CD4-positive, alpha-beta memory T cell (primary cell): ENCODE results near the gene FAM222B. TPM values are rescaled to one million over a fixed set of nuclear protein-coding genes. Genes with fewer than 3 reads are reported as not detected.

Experiments used
- CTCF ChIA-PET: fragments of 350-600 bp; sonication (Branson Sonifier 250); formaldehyde crosslinking; loops from one replicate; lab custom pipeline; 2021; ENCODE audit warnings: inconsistent platforms; ENCODE audit not compliant: partially characterized antibody; lab: Charles Lee
- POLR2A ChIA-PET: fragments of 350-600 bp; sonication (Branson Sonifier 250); formaldehyde crosslinking; loops from one replicate; lab custom pipeline; 2021; ENCODE audit not compliant: partially characterized antibody; lab: Charles Lee
- DNase-seq, 5 donors: peaks; one replicate each; pipeline versions ENCODE4 v3.0.0 to v3.0.0-alpha.2; 2020 to 2022; ENCODE audit warnings: mixed read lengths in 1 of 5
- H3K27ac ChIP-seq: one replicate; pipeline ENCODE4 v1.7.0; 2013; ENCODE audit warnings: low read depth, low read length
- H3K27me3 ChIP-seq: 2 replicates; pipeline ENCODE4 v1.7.0; 2013; ENCODE audit warnings: mild to moderate bottlenecking, low read length, moderate library complexity; ENCODE audit not compliant: insufficient read depth
- H3K36me3 ChIP-seq: 2 replicates; pipeline ENCODE4 v1.7.0; 2013; ENCODE audit warnings: mild to moderate bottlenecking, low read length, moderate library complexity; ENCODE audit not compliant: insufficient read depth
- H3K4me1 ChIP-seq: 2 replicates; pipeline ENCODE4 v1.7.0; 2013; ENCODE audit warnings: mild to moderate bottlenecking, low read length, moderate library complexity; ENCODE audit not compliant: insufficient read depth
- H3K4me3 ChIP-seq, 2 donors: one replicate each; pipeline ENCODE4 v1.7.0; 2013; ENCODE audit warnings: low read length in 2 of 2, mild to moderate bottlenecking in 1 of 2
- H3K9me3 ChIP-seq, 2 donors: one replicate each; pipeline ENCODE4 v1.7.0; 2013; ENCODE audit warnings: low read length in 2 of 2, control low read depth in 1 of 2; ENCODE audit not compliant: control insufficient read depth in 1 of 2
- H3K27ac Mint-ChIP-seq, 7 donors: one replicate each; pipeline ENCODE4 v1.8.0; 2020 to 2021; ENCODE audit warnings: mixed read lengths in 7 of 7, mild to moderate bottlenecking in 6 of 7, inconsistent platforms in 3 of 7, moderate library complexity in 3 of 7
- H3K27me3 Mint-ChIP-seq, 2 donors: one replicate each; pipeline ENCODE4 v1.8.0; 2020 to 2021; ENCODE audit warnings: mixed read lengths in 2 of 2
- H3K36me3 Mint-ChIP-seq, 2 donors: one replicate each; pipeline ENCODE4 v1.8.0; 2020 to 2021; ENCODE audit warnings: mixed read lengths in 2 of 2, inconsistent platforms in 1 of 2, mild to moderate bottlenecking in 1 of 2
- H3K4me1 Mint-ChIP-seq, 4 donors: one replicate each; pipeline ENCODE4 v1.8.0; 2020 to 2021; ENCODE audit warnings: mixed read lengths in 4 of 4, mild to moderate bottlenecking in 1 of 4
- H3K4me3 Mint-ChIP-seq, 8 donors: one replicate each; pipeline ENCODE4 v1.8.0; 2020 to 2021; ENCODE audit warnings: mixed read lengths in 8 of 8, mild to moderate bottlenecking in 7 of 8, moderate library complexity in 6 of 8, inconsistent platforms in 3 of 8
- H3K9me3 Mint-ChIP-seq, 8 donors: one replicate each; pipeline ENCODE4 v1.8.0; 2020 to 2021; ENCODE audit warnings: mixed read lengths in 8 of 8, mild to moderate bottlenecking in 5 of 8, inconsistent platforms in 3 of 8, moderate library complexity in 1 of 8
- intact Hi-C: fragments of 100-400 bp; cut with micrococcal nuclease; formaldehyde crosslinking; loops from one replicate; pipeline ENCODE4 v1.15.1; 2023
- polyA plus RNA-seq, 2 donors: library from polyadenylated mRNA; unstranded; fragments of 300-500 nt; fragmentation: Illumina TruSeq; gene quantifications; one replicate each; pipeline ENCODE4 v1.2.3, GENCODE V29; 2021
- total RNA-seq, 2 experiments: library from RNA; stranded (reverse); gene quantifications; one replicate each; pipeline ENCODE4 v1.2.3, GENCODE V29; 2021

The FAM222B gene
- total and polyA plus RNA-seq, 4 experiments from 2014 or later: 7.9 to 23.2 (median 21.0) TPM

DNA sequence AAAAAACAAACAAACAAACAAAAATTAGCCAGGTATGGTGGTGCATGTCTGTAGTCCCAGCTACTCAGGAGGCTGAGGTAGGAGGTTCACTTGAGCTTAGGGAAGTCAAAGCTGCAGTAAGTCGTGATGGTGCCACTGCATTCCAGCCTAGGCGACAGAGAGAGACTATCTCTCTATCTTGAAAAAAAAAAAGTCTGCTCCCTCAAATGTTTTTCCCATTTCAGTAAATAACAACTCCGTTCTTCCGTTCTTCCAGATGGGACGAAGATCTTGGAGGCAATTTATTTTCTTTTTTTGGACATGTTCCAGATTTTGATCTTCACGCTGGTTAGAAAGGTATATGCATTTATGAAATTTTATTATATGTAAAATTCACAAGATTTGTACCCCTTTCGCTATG lies 31.2 kb upstream of the FAM222B start:
- Mint-ChIP-seq H3K4me3 (no peak overlapping the region), H3K4me1 (peaks cover 5 to 16% (median 11%) of the 10 kb centered on the region in 4 donors), H3K27me3 (no peaks in the 10 kb centered on the region), H3K27ac (no peak overlapping the region), H3K9me3 (peaks cover 0 to 2% (median 0%) of the 10 kb centered on the region in 8 donors), H3K36me3 (peaks cover 7 to 11% of the 10 kb centered on the region in 2 donors)
- no peak for DNase-seq
- H3K36me3 ChIP-seq: peaks cover 3% of the 10 kb centered on the region
- no peaks in the 10 kb centered on the region for H3K27me3 ChIP-seq
- H3K27ac ChIP-seq: no peak overlapping the region
- peaks cover 16% of the 10 kb centered on the region for H3K4me1 ChIP-seq
- no peaks in the 10 kb centered on the region for H3K9me3 ChIP-seq
- ChIA-PET POLR2A (no interaction called here), CTCF (interaction anchor here (1.2 kb wide), 1 partner anchor 23 kb away, joined by 3 read pairs; no protein-coding TSS in a partner anchor)
- no peak overlapping the region for H3K4me3 ChIP-seq
- intact Hi-C loops: no loop called here

GRCh38 chr17:28871056-28871579 lies 28.5 kb upstream of the FAM222B start:
- Histone ChIP-seq H3K27ac (peak overlapping the region; percentile 22), H3K27me3 (no peaks in the 10 kb centered on the region), H3K9me3 (no peaks in the 10 kb centered on the region), H3K36me3 (no peaks in the 10 kb centered on the region), H3K4me1 (peaks cover 16% of the 10 kb centered on the region), H3K4me3 (no peak overlapping the region)
- Mint-ChIP-seq H3K9me3 (no peaks in the 10 kb centered on the region), H3K27ac (peak overlapping the region; percentile 33 to 99 (median 94)), H3K27me3 (no peaks in the 10 kb centered on the region), H3K4me3 (peak overlapping the region in 6 of 8 donors; percentile 21 to 71 (median 63)), H3K4me1 (peaks cover 5 to 16% (median 11%) of the 10 kb centered on the region in 4 donors), H3K36me3 (no peaks in the 10 kb centered on the region)
- CTCF ChIA-PET: interaction anchor here (1.0 to 1.8 kb wide), 7 partner anchors 11 to 107 kb away, joined by 3 to 10 read pairs (median 3); no protein-coding TSS in a partner anchor
- intact Hi-C loops: no loop called here
- POLR2A ChIA-PET: interaction anchor here (1.0 to 2.5 kb wide), 7 partner anchors 12 to 32 kb away, joined by 3 to 27 read pairs (median 5); partner anchors contain the start of genes DHRS13 and FLOT2
- DNase-seq: peak in 4 of 5 donors; percentile 23 to 40 (median 38)

- Histone ChIP-seq H3K27me3 (no peaks in the 10 kb centered on the region), H3K4me3 (no peak overlapping the region), H3K4me1 (peaks cover 16% of the 10 kb centered on the region), H3K27ac (no peak overlapping the region), H3K36me3 (no peaks in the 10 kb centered on the region), H3K9me3 (no peaks in the 10 kb centered on the region)
- no peak for DNase-seq
- Mint-ChIP-seq H3K4me3 (no peak overlapping the region), H3K36me3 (peaks cover under 1 to 3% of the 10 kb centered on the region in 2 donors), H3K27ac (no peak overlapping the region), H3K9me3 (no peaks in the 10 kb centered on the region), H3K27me3 (no peaks in the 10 kb centered on the region), H3K4me1 (peaks cover 5 to 12% (median 7%) of the 10 kb centered on the region in 4 donors)
- CTCF ChIA-PET: no interaction called here
- POLR2A ChIA-PET: no interaction called here
- intact Hi-C loops: no loop called here
Observed at GRCh38 chr17:28867276-28867675, 24.7 kb upstream of the FAM222B start.

- Mint-ChIP-seq H3K4me1 (peaks cover 3 to 5% (median 3%) of the 10 kb centered on the region in 4 donors), H3K27me3 (no peaks in the 10 kb centered on the region), H3K27ac (no peak overlapping the region), H3K9me3 (no peaks in the 10 kb centered on the region), H3K4me3 (no peak overlapping the region), H3K36me3 (peaks cover 6 to 10% of the 10 kb centered on the region in 2 donors)
- Histone ChIP-seq H3K4me3 (no peak overlapping the region), H3K9me3 (no peaks in the 10 kb centered on the region), H3K36me3 (no peaks in the 10 kb centered on the region), H3K27me3 (no peaks in the 10 kb centered on the region), H3K4me1 (peaks cover 6% of the 10 kb centered on the region), H3K27ac (no peak overlapping the region)
- ChIA-PET CTCF (interaction anchor here (1.1 kb wide), 1 partner anchor 31 kb away, joined by 3 read pairs; the partner anchor contains the start of gene FLOT2), POLR2A (interaction anchor here (0.9 kb wide), 1 partner anchor 27 kb away, joined by 3 read pairs; no protein-coding TSS in a partner anchor)
- DNase-seq: no peak
- intact Hi-C loops: no loop called here
Observed at GRCh38 chr17:28865946-28866752, 23.6 kb upstream of the FAM222B start.

DNA sequence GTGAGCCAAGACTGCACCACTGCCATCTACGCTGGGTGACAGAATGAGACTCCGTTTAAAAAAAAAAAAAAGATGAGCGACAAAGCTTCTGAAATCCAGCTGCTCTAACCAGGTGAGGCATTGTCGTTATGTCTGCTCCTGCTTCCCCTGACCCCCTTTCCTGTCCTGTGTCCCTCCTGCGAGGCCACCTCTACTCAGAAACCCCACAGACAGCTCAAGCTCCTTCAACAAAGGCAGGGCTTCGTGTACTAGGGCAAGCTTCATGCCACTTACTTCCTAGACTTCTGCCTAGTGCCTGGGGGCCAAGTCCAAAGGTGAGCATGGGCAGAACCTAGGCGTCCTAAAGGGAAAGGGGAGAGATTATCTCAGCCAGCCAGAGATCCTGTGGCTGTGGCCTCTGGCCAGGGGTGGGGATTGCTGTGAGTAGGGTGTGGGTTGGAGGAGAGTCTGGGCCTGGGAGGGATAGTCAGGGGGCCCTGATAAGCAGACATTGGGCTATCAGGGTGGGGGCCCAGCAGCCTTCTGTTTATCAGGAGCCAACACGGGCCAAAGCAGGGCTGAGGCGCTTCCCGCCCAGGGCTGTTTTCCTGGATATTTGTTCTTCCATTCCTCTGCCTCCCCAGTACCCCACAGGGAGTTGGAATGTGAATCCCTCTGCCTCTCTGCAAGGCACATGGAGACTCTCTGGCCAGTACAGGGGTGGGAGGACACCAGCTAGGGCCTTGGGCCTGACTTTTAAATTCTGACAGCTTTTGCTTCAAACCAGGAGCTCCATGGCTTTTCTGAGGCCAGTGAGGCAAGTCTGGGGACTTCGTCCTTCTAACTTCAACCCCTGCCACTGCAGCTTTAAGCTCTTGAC lies 22.6 kb upstream of the FAM222B start:
- H3K36me3 ChIP-seq: peaks cover 4% of the 10 kb centered on the region
- H3K9me3 Mint-ChIP-seq: no peaks in the 10 kb centered on the region
- peaks cover 0 to 2% (median 0%) of the 10 kb centered on the region in 4 donors for H3K4me1 Mint-ChIP-seq
- no peak overlapping the region for H3K4me3 ChIP-seq
- no peaks in the 10 kb centered on the region for H3K27me3 Mint-ChIP-seq
- no peak overlapping the region for H3K27ac Mint-ChIP-seq
- DNase-seq: no peak
- intact Hi-C loops: no loop called here
- H3K27me3 ChIP-seq: no peaks in the 10 kb centered on the region
- H3K4me1 ChIP-seq: no peaks in the 10 kb centered on the region
- no peak overlapping the region for H3K4me3 Mint-ChIP-seq
- ChIA-PET CTCF (interaction anchor here (0.6 to 1.4 kb wide), 2 partner anchors 16 to 86 kb away, joined by 3 to 6 read pairs; no protein-coding TSS in a partner anchor), POLR2A (interaction anchor here (0.9 kb wide), 1 partner anchor 27 kb away, joined by 3 read pairs; no protein-coding TSS in a partner anchor)
- peaks cover 10 to 18% of the 10 kb centered on the region in 2 donors for H3K36me3 Mint-ChIP-seq
- no peaks in the 10 kb centered on the region for H3K9me3 ChIP-seq
- H3K27ac ChIP-seq: no peak overlapping the region

GRCh38 chr17:28863953-28864352 lies 21.4 kb upstream of the FAM222B start:
- Mint-ChIP-seq H3K27ac (peak overlapping the region in 1 of 7 donors; percentile 30), H3K36me3 (peaks cover 15 to 25% of the 10 kb centered on the region in 2 donors), H3K9me3 (no peaks in the 10 kb centered on the region), H3K27me3 (no peaks in the 10 kb centered on the region), H3K4me3 (no peak overlapping the region), H3K4me1 (peaks cover 0 to 2% (median 0%) of the 10 kb centered on the region in 4 donors)
- no peaks in the 10 kb centered on the region for H3K4me1 ChIP-seq
- DNase-seq: no peak
- ChIA-PET CTCF (interaction anchor here (0.7 to 1.4 kb wide), 4 partner anchors 15 to 100 kb away, joined by 3 to 6 read pairs (median 4); no protein-coding TSS in a partner anchor), POLR2A (no interaction called here)
- intact Hi-C loops: no loop called here
- H3K27ac ChIP-seq: no peak overlapping the region
- no peaks in the 10 kb centered on the region for H3K9me3 ChIP-seq
- H3K36me3 ChIP-seq: peaks cover 7% of the 10 kb centered on the region
- no peak overlapping the region for H3K4me3 ChIP-seq
- no peaks in the 10 kb centered on the region for H3K27me3 ChIP-seq
